Left renal pelvis (tissue), 4 donors: ENCODE measurements around the gene TDP1. TPM values are rescaled to one million over a fixed set of nuclear protein-coding genes. Genes with fewer than 3 reads are reported as not detected.
"Not testable (repeated sequence)": the region's sequence is repeated elsewhere in the genome, so short reads cannot be mapped to it uniquely, and the experiment has no call there.

ENCODE experiments used
- DNase-seq, 4 donors: peaks; one replicate each; pipeline ENCODE4 v3.0.0-alpha.2; 2013; ENCODE audit warnings: low read depth in 4 of 4, low spot score in 3 of 4
- polyA plus RNA-seq, 4 donors: library from polyadenylated mRNA; unstranded; fragments of 120-200 nt; gene quantifications; one replicate each; pipeline ENCODE4 v1.2.1, GENCODE V29; 2013; ENCODE audit not compliant: insufficient read length in 4 of 4

TDP1 gene
- polyA plus RNA-seq, 4 donors = 13.2 to 25.6 (median 23.3) TPM

DNA sequence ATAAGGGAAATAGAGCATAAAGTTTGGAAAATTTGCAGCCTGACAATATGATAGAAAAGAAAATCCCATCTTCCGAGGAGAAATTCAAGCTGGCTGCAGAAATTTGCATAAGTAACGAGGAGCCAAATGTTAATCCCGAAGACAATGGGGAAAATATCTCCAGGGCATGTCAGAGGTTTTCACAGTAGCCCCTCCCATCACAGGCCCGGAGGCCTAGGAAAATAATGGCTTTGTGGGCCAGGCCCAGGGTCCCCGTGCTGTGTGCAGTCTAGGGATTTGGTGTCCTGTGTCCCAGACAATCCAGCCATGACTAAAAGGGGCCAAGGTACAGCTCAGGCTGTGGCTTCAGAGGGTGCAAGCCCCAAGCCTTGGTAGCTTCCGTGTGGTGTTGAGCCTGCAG lies 133.8 kb downstream of the TDP1 start:
- not testable (repeated sequence) for DNase-seq

DNA sequence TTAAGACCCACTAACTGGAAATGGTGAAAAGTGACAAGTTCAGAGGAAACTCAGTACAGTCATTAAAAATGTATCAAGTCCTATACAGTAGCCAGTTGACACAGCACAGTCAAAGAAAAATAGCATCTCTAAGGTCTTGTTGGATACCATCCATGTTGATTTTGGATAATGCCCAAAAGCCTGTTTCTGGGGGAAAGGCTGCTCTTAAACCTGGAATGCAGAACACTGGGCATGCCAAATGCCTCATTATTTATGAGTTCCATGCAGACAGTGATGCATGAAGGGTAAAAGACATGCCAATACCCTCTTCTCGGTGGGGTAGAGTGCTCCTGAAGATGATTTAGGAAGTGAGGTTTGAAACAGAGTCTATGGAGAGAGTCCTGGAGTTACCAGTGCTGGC lies 135.7 kb downstream of the TDP1 start:
- DNase-seq = peak in 3 of 4 donors; percentile 7 to 22 (median 8)

DNA sequence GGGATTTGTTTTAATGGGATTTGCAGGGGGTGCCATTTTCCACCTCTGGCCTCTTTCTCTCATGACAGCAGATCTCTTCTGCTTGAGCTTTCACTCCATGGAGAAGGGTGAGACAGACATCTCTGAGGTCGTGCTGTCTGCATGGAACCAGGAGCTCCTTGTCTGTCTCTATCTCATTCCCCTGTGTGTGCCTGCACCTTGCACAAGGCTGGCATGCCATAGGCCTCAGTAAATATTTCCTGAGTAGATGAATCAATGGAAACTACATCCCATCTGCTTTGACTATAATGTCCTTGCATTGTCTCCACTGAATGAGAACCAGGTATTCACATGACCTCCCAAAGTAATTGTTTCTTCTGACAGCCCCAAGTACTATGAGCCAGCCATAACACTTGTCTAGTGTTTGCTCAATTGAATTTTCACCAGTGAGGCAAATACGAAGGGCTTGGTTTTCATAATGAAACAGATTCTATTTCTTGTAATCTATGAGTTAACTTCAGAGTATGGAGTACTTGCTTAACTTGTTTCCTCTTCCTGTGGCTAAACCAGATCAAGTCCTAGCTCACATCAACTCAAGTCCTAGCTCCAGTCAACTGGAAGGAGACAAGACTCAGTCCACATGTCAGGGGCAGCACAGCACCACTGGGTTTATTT lies 138.3 kb downstream of the TDP1 start:
- DNase-seq = no peak

Other genes starting within 250 kb of the TDP1 start
- 10 to 100 TPM; 10.7 to 22.0 (median 17.4) TPM for gene EFCAB11, start 1.2 kb upstream of the TDP1 start, polyA plus RNA-seq
- gene KCNK13, start 106.1 kb downstream of the TDP1 start, polyA plus RNA-seq = under 1 TPM; 0.08 to 0.23 (median 0.22) TPM